ENCODE measurements around the gene NSRP1. TPM values are rescaled to one million over a fixed set of nuclear protein-coding genes. Genes with fewer than 3 reads are reported as not detected.

NSRP1 gene
- total and polyA plus RNA-seq, 10 of the 15 experiments (the other 5 are each of a cell fraction or from before 2014, with no cell fraction given): 12.5 to 69.7 (median 37.8) TPM

- TF ChIP-seq MTA2 (IDR thresholded peaks at IDR 0.05; ENCODE audit: low read depth): no peak
- peak; percentile 51; the same call in 1 of the 2 replicates for TF ChIP-seq NFIC (IDR thresholded peaks at IDR 0.05; ENCODE audit: low read depth, low read length)
- 0 out of 2 replicates have a peak, but pooled peaks have one; percentile 45 for TF ChIP-seq TCF12 (IDR thresholded peaks at IDR 0.05; ENCODE audit: low read depth, low read length)
- no peak for TF ChIP-seq ZNF207 (IDR thresholded peaks at IDR 0.05; ENCODE audit: borderline replicate concordance)
- no peak for TF ChIP-seq IRF5 (IDR thresholded peaks at IDR 0.05; ENCODE audit: borderline replicate concordance)
- peak; percentile 79 for TF ChIP-seq CREB1 (IDR thresholded peaks at IDR 0.05; ENCODE audit: low read depth)
- TF ChIP-seq IKZF1 (conservative IDR thresholded peaks at IDR 0.05): peak; percentile 82; the same call in 1 of the 2 replicates
- peak; percentile 25; the same call in 1 of the 2 replicates for TF ChIP-seq FOXM1 (IDR thresholded peaks at IDR 0.05; ENCODE audit: low read depth, low read length)
- peak; percentile 32 to 50; a peak in 2 of 4 replicates for TF ChIP-seq EP300 (IDR thresholded peaks at IDR 0.05; ENCODE audit: borderline replicate concordance in 1 of 2, control insufficient read depth in 1 of 2, low read depth in 2 of 2, low read length in 2 of 2)
- TF ChIP-seq DPF2 (IDR thresholded peaks at IDR 0.05): peak; percentile 70
- TF ChIP-seq ATF7 (IDR thresholded peaks at IDR 0.05; ENCODE audit: low read depth): peak; percentile 63
- TF ChIP-seq GATAD2B (conservative IDR thresholded peaks at IDR 0.05; ENCODE audit: low read depth): peak; percentile 70
- 0 out of 3 replicates have a peak, but pooled peaks have one; percentile 23 for TF ChIP-seq POU2F2 (IDR thresholded peaks at IDR 0.05; ENCODE audit: borderline replicate concordance, low read depth, low read length)
- peak; percentile 0 to 47 (median 34); a peak in 3 of 6 replicates for TF ChIP-seq CTCF (IDR thresholded peaks at IDR 0.05 in 2 of 3, conservative IDR thresholded peaks at IDR 0.05 in 1 of 3; ENCODE audit: control insufficient read depth in 2 of 3, extremely low read depth in 1 of 3, insufficient read depth in 1 of 3, low read depth in 3 of 3, low read length in 3 of 3)
- peak; percentile 68 for TF ChIP-seq YY1 (IDR thresholded peaks at IDR 0.05; ENCODE audit: low read depth, low read length)
- TF ChIP-seq, protein P1, sequence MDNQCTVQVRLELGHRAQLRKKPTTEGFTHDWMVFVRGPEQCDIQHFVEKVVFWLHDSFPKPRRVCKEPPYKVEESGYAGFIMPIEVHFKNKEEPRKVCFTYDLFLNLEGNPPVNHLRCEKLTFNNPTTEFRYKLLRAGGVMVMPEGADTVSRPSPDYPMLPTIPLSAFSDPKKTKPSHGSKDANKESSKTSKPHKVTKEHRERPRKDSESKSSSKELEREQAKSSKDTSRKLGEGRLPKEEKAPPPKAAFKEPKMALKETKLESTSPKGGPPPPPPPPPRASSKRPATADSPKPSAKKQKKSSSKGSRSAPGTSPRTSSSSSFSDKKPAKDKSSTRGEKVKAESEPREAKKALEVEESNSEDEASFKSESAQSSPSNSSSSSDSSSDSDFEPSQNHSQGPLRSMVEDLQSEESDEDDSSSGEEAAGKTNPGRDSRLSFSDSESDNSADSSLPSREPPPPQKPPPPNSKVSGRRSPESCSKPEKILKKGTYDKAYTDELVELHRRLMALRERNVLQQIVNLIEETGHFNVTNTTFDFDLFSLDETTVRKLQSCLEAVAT (IDR thresholded peaks at IDR 0.05): no peak
- TF ChIP-seq BCL3 (IDR thresholded peaks at IDR 0.05; ENCODE audit: borderline replicate concordance, insufficient read depth, low read depth, low read length, poor library complexity, severe bottlenecking): peak; percentile 92
- peak; percentile 78 for TF ChIP-seq BCL11A (IDR thresholded peaks at IDR 0.05; ENCODE audit: low read depth, low read length)
- 0 out of 2 replicates have a peak, but pooled peaks have one; percentile 30 for TF ChIP-seq TBL1XR1 (IDR thresholded peaks at IDR 0.05; ENCODE audit: low read depth, low read length)
- peak; percentile 71; the same call in 1 of the 2 replicates for TF ChIP-seq PAX5 (IDR thresholded peaks at IDR 0.05; ENCODE audit: borderline replicate concordance, low read depth, low read length)
- TF ChIP-seq NBN (IDR thresholded peaks at IDR 0.05): peak; percentile 40; the same call in 1 of the 2 replicates
- TF ChIP-seq HDAC6 (IDR thresholded peaks at IDR 0.05; ENCODE audit: unreplicated experiment): no peak
- TF ChIP-seq, protein P2, sequence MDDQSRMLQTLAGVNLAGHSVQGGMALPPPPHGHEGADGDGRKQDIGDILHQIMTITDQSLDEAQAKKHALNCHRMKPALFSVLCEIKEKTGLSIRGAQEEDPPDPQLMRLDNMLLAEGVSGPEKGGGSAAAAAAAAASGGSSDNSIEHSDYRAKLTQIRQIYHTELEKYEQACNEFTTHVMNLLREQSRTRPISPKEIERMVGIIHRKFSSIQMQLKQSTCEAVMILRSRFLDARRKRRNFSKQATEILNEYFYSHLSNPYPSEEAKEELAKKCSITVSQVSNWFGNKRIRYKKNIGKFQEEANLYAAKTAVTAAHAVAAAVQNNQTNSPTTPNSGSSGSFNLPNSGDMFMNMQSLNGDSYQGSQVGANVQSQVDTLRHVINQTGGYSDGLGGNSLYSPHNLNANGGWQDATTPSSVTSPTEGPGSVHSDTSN (IDR thresholded peaks at IDR 0.05; ENCODE audit: insufficient replicate concordance, low read depth, low read length): no peak
Observed at GRCh38 chr17:30212750-30213149, 96.1 kb downstream of the NSRP1 start (continued).
